Stimulated activated CD8-positive, alpha-beta memory T cell treated with anti-CD3 and anti-CD28 coated beads, Interleukin-15, amount 100 ng/mL, for 48 hours (primary cell): Measurements from ENCODE around the gene RBP4.
A peak's percentile ranks its signal among the peaks of the same experiment; 100 is the strongest.
"Not testable (repeated sequence)": the region's sequence is repeated elsewhere in the genome, so short reads cannot be mapped to it uniquely, and the experiment has no call there.

Source experiments
- DNase-seq, 2 donors: peaks; one replicate each; pipeline ENCODE4 v3.0.0-alpha.2; 2020; ENCODE audit warnings: low read depth in 2 of 2

Gene RBP4

GRCh38 chr10:93566435-93567276 is 34.4 kb downstream of the RBP4 start, which contains the start of gene FFAR4:
Gene FFAR4, plus strand, starts transcription at chr10:93566665. Its CDS starts 56 bp downstream, at chr10:93566721.
- DNase-seq: no peak

GRCh38 chr10:93565446-93565845 is 35.6 kb downstream of the RBP4 start:
- DNase-seq: no peak

- no peak for DNase-seq
Observed at GRCh38 chr10:93560541-93560940, 40.5 kb downstream of the RBP4 start.

- no peak for DNase-seq
Observed at GRCh38 chr10:93559490-93559889, 41.5 kb downstream of the RBP4 start.

GRCh38 chr10:93554760-93555432 is 46.1 kb downstream of the RBP4 start:
- peak; percentile 12 to 13 for DNase-seq

GRCh38 chr10:93554316-93554663 is 46.7 kb downstream of the RBP4 start:
- no peak for DNase-seq

GRCh38 chr10:93553482-93554315 is 47.3 kb downstream of the RBP4 start:
- DNase-seq: no peak

GRCh38 chr10:93552780-93553179 is 48.3 kb downstream of the RBP4 start:
- no peak for DNase-seq

- no peak for DNase-seq
Observed at GRCh38 chr10:93550606-93551005, 50.4 kb downstream of the RBP4 start.

GRCh38 chr10:93548376-93549071 is 52.5 kb downstream of the RBP4 start:
- DNase-seq: no peak

- no peak for DNase-seq
Observed at GRCh38 chr10:93547522-93547921, 53.5 kb downstream of the RBP4 start.

- not testable (repeated sequence) for DNase-seq
Observed at GRCh38 chr10:93546995-93547394, 54.0 kb downstream of the RBP4 start.

GRCh38 chr10:93542358-93542791 is 58.7 kb downstream of the RBP4 start:
- no peak for DNase-seq
